H1 (cell line): ENCODE results near the gene CBFA2T2. TPM values are rescaled to one million over a fixed set of nuclear protein-coding genes. Genes with fewer than 3 reads are reported as not detected.
A peak's percentile ranks its signal among the peaks of the same experiment; 100 is the strongest.

Source experiments
- CTCF ChIA-PET: fragments of 300-600 bp; sonication (Branson Sonifier 250); formaldehyde crosslinking; loops from one replicate; lab custom pipeline; 2021; ENCODE audit not compliant: partially characterized antibody; lab: Charles Lee
- POLR2A ChIA-PET: fragments of 300-600 bp; sonication (Branson Sonifier 250); formaldehyde crosslinking; loops from one replicate; lab custom pipeline; 2021; ENCODE audit warnings: inconsistent platforms; ENCODE audit not compliant: partially characterized antibody; lab: Charles Lee
- DNase-seq, 2 experiments: peaks; one replicate each; pipeline versions ENCODE4 v3.0.0 to v3.0.0-alpha.2; 2010 to 2022; ENCODE audit warnings: low spot score in 2 of 2, low read depth in 1 of 2, mixed read lengths in 1 of 2
- FAIRE-seq: peaks from 2 replicates; lab custom pipeline; 2011; peaks lifted over from hg19 to GRCh38; lab: Jason Lieb, UNC
- H2AFZ ChIP-seq: 2 replicates; pipeline ENCODE4 v1.8.1; 2012; ENCODE audit warnings: low read length, inconsistent platforms
- H2AK5ac ChIP-seq: 2 replicates; pipeline ENCODE4 v1.6.1; 2013; ENCODE audit warnings: low read depth, low read length
- H2BK120ac ChIP-seq: replicated peaks from 2 replicates; pipeline ENCODE3; 2013; ENCODE audit warnings: low read depth, low read length, inconsistent platforms
- H2BK12ac ChIP-seq: 2 replicates; pipeline ENCODE4 v1.6.1; 2013; ENCODE audit warnings: low read depth, low read length
- H2BK15ac ChIP-seq: 2 replicates; pipeline ENCODE4 v1.6.1; 2013; ENCODE audit warnings: low read length
- H2BK20ac ChIP-seq: 2 replicates; pipeline ENCODE4 v1.6.1; 2013; ENCODE audit warnings: low read length
- H2BK5ac ChIP-seq: 2 replicates; pipeline ENCODE4 v1.6.1; 2013; ENCODE audit warnings: low read depth, low read length
- H3K14ac ChIP-seq: 2 replicates; pipeline ENCODE4 v1.6.1; 2013; ENCODE audit warnings: inconsistent platforms; ENCODE audit not compliant: insufficient read length
- H3K18ac ChIP-seq: 2 replicates; pipeline ENCODE4 v1.6.1; 2013; ENCODE audit warnings: low read length; ENCODE audit errors: extremely low read depth
- H3K23ac ChIP-seq: 2 replicates; pipeline ENCODE4 v1.6.1; 2013; ENCODE audit warnings: inconsistent platforms; ENCODE audit not compliant: insufficient read length
- H3K23me2 ChIP-seq: 2 replicates; pipeline ENCODE4 v1.6.1; 2013; ENCODE audit warnings: low read depth, low read length
- H3K27ac ChIP-seq: 2 replicates; pipeline ENCODE4 v1.6.1; 2011; ENCODE audit warnings: low read depth, low read length, inconsistent platforms
- H3K27me3 ChIP-seq, 4 experiments: replicated peaks in 1 of 4; 1 replicate in 1 of 4; 2 replicates in 3 of 4; pipeline versions ENCODE4 v1.6.1 to v1.8.1; 2011 to 2013; ENCODE audit warnings: low read length in 3 of 4, mild to moderate bottlenecking in 3 of 4, inconsistent platforms in 2 of 4, mixed read lengths in 2 of 4, moderate library complexity in 1 of 4; ENCODE audit not compliant: control insufficient read depth in 3 of 4, insufficient read depth in 3 of 4; ENCODE audit errors: extremely low read depth in 1 of 4
- H3K36me3 ChIP-seq, 4 experiments: 2 replicates each; pipeline versions ENCODE4 v1.6.1 to v1.8.1; 2011 to 2013; ENCODE audit warnings: mild to moderate bottlenecking in 4 of 4, low read length in 3 of 4, moderate library complexity in 2 of 4, control low read depth in 1 of 4, inconsistent platforms in 1 of 4; ENCODE audit not compliant: insufficient read depth in 4 of 4, control insufficient read depth in 2 of 4
- H3K4ac ChIP-seq: replicated peaks from 2 replicates; pipeline ENCODE3; 2013; ENCODE audit warnings: low read length, low read depth, mixed read lengths, inconsistent platforms; ENCODE audit not compliant: insufficient read length
- H3K4me1 ChIP-seq, 4 experiments: replicated peaks in 1 of 4; 1 replicate in 1 of 4; 2 replicates in 3 of 4; pipeline versions ENCODE4 v1.6.1 to v1.8.1; 2011 to 2013; ENCODE audit warnings: low read length in 3 of 4, inconsistent platforms in 2 of 4, mixed read lengths in 1 of 4; ENCODE audit not compliant: insufficient read depth in 4 of 4, control insufficient read depth in 3 of 4
- H3K4me2 ChIP-seq, 2 experiments: 2 replicates each; pipeline versions ENCODE4 v1.6.1 to v1.8.1; 2011 to 2013; ENCODE audit warnings: low read depth in 2 of 2, low read length in 2 of 2, control low read depth in 1 of 2, inconsistent platforms in 1 of 2, mild to moderate bottlenecking in 1 of 2; ENCODE audit not compliant: insufficient read depth in 1 of 2
- H3K4me3 ChIP-seq, 4 experiments: fragments of 200-600, 300-600 bp in 1 of 4; sonication (generic), shearing (Covaris generic), sonication (Bioruptor Twin) in 1 of 4; 2 replicates each; pipeline versions ENCODE4 v1.5.1 to v1.8.1; 2011 to 2016; ENCODE audit warnings: low read length in 4 of 4, low read depth in 3 of 4, control low read depth in 2 of 4, inconsistent platforms in 2 of 4, mild to moderate bottlenecking in 2 of 4, mixed read lengths in 1 of 4, moderate library complexity in 1 of 4; ENCODE audit not compliant: insufficient read depth in 2 of 4; ENCODE audit errors: extremely low read depth in 1 of 4
- H3K56ac ChIP-seq: replicated peaks from 2 replicates; pipeline ENCODE3; 2013; ENCODE audit warnings: low read depth, mild to moderate bottlenecking, mixed read lengths, low read length, inconsistent platforms; ENCODE audit not compliant: insufficient read length
- H3K79me1 ChIP-seq: 2 replicates; pipeline ENCODE4 v1.6.1; 2013; ENCODE audit warnings: low read depth, low read length, control low read depth
- H3K79me2 ChIP-seq, 2 experiments: 2 replicates each; pipeline versions ENCODE4 v1.6.1 to v1.8.1; 2012 to 2013; ENCODE audit warnings: low read length in 2 of 2, mild to moderate bottlenecking in 2 of 2, inconsistent platforms in 1 of 2; ENCODE audit not compliant: insufficient read depth in 2 of 2, control insufficient read depth in 1 of 2
- H3K9ac ChIP-seq, 4 experiments: replicated peaks in 1 of 4; 1 replicate in 1 of 4; 2 replicates in 3 of 4; pipeline versions ENCODE4 v1.6.1 to v1.8.1; 2011 to 2013; ENCODE audit warnings: low read depth in 3 of 4, low read length in 3 of 4, control low read depth in 2 of 4, mild to moderate bottlenecking in 2 of 4, moderate library complexity in 2 of 4, inconsistent platforms in 1 of 4; ENCODE audit errors: extremely low read depth in 1 of 4
- H3K9me3 ChIP-seq, 2 experiments: 2 replicates each; pipeline versions ENCODE4 v1.6.1 to v1.8.1; 2012 to 2013; ENCODE audit warnings: mild to moderate bottlenecking in 2 of 2, moderate library complexity in 2 of 2, control low read depth in 1 of 2, inconsistent platforms in 1 of 2, low read depth in 1 of 2, low read length in 1 of 2, mixed read lengths in 1 of 2; ENCODE audit not compliant: insufficient read depth in 2 of 2
- H4K20me1 ChIP-seq, 2 experiments: replicated peaks in 1 of 2; 2 replicates each; pipeline versions ENCODE3 to v1.8.1; 2011 to 2013; ENCODE audit warnings: inconsistent platforms in 2 of 2, low read length in 2 of 2, mild to moderate bottlenecking in 1 of 2; ENCODE audit not compliant: insufficient read depth in 2 of 2, control insufficient read depth in 1 of 2
- H4K5ac ChIP-seq: 2 replicates; pipeline ENCODE4 v1.6.1; 2013; ENCODE audit warnings: low read length, low read depth, mixed read lengths, inconsistent platforms; ENCODE audit not compliant: insufficient read length
- H4K8ac ChIP-seq: 2 replicates; pipeline ENCODE4 v1.8.0; 2013; ENCODE audit warnings: mild to moderate bottlenecking, moderate library complexity, low read length, inconsistent platforms; ENCODE audit not compliant: insufficient read depth; ENCODE audit errors: extremely low read depth
- H4K91ac ChIP-seq: replicated peaks from 2 replicates; pipeline ENCODE3; 2013; ENCODE audit warnings: low read length, mixed read lengths, inconsistent platforms; ENCODE audit not compliant: insufficient read length
- ASH2L ChIP-seq: fragments of 200-600, 300-600 bp; sonication (generic); IDR thresholded peaks from one replicate; pipeline ENCODE4 v1.7.1; 2017; ENCODE audit warnings: low read length
- CBX5 ChIP-seq: fragments of 300-800, 300-1000 bp; sonication (generic); IDR thresholded peaks from 2 replicates; pipeline ENCODE4 v1.7.1; 2016; ENCODE audit warnings: antibody characterized with exemption, low read length, low read depth
- KDM1A ChIP-seq: fragments of 200-600, 300-600 bp; sonication (generic); IDR thresholded peaks from 2 replicates; pipeline ENCODE4 v1.7.1; 2016; ENCODE audit warnings: mild to moderate bottlenecking, low read length, borderline replicate concordance
- WGBS, 2 experiments: shearing (Covaris generic) in 1 of 2; methylation state at CpG; one replicate each; pipeline versions ENCODE4 v1.1.6 to v1.1.7; 2013 to 2015; ENCODE audit warnings: low lambda C conversion rate in 2 of 2, mixed read lengths in 2 of 2, inconsistent platforms in 1 of 2, low coverage in 1 of 2, missing lambda C conversion rate in 1 of 2; ENCODE audit not compliant: insufficient replicate concordance in 2 of 2, insufficient coverage in 1 of 2, insufficient read length in 1 of 2; ENCODE audit errors: extremely low coverage in 1 of 2, missing lambda C conversion rate in 1 of 2; 5-methylcytosine and 5-hydroxymethylcytosine counted together
- polyA plus RNA-seq, 7 experiments: library from polyadenylated mRNA; depleted of rRNA in 3 of 7; stranded (reverse) in 5 of 7; unstranded in 2 of 7; fragments of >200 nt in 5 of 7; fragments of 200-250 nt in 2 of 7; gene quantifications; 1 replicate in 5 of 7; 2 replicates in 1 of 7; 4 replicates in 1 of 7; pipeline versions ENCODE4 v1.2.1 to v1.2.3, GENCODE V29; 2011 to 2013; ENCODE audit warnings: missing spikeins in 2 of 7, mixed read lengths in 2 of 7
- total RNA-seq: library from RNA; stranded (reverse); fragmentation: NEBNext Ultra II Directional; extraction: Animal tissue kit (Norgen Biotek cat#: 25700); gene quantifications from 2 replicates; pipeline ENCODE4 v1.2.1, GENCODE V29; 2021

Gene CBFA2T2
- total and polyA plus RNA-seq, 2 of the 8 experiments (the other 6 are each of a cell fraction or from before 2014, with no cell fraction given) = 11.6 to 12.9 TPM

- no peaks in the 10 kb centered on the region for H3K23me2 ChIP-seq
- H2BK120ac ChIP-seq = no peak overlapping the region
- no peaks in the 10 kb centered on the region for H3K4me1 ChIP-seq
- H2AFZ ChIP-seq = no peak overlapping the region
- WGBS, 2 experiments = 85% methylated on average over 2 of the region's 2 CpGs; no CpG with 5 or more reads in 1 of the 2 experiments
- no peak overlapping the region for H2BK20ac ChIP-seq
- H3K14ac ChIP-seq = no peak overlapping the region
- H4K8ac ChIP-seq = no peak overlapping the region
- ChIA-PET POLR2A (no interaction called here), CTCF (no interaction called here)
- no peak for DNase-seq
- no peak overlapping the region for H4K5ac ChIP-seq
- H3K79me1 ChIP-seq = no peaks in the 10 kb centered on the region; the same call in 1 of the 2 replicates
- no peak overlapping the region for H3K4me3 ChIP-seq
- no peaks in the 10 kb centered on the region for H3K27me3 ChIP-seq
- H2BK12ac ChIP-seq = no peak overlapping the region
- no peak overlapping the region for H3K18ac ChIP-seq
- no peak overlapping the region for H3K4me2 ChIP-seq
- H3K56ac ChIP-seq = no peak overlapping the region
- H2BK15ac ChIP-seq = no peak overlapping the region
- no peak overlapping the region for H4K91ac ChIP-seq
- no peak overlapping the region for H2AK5ac ChIP-seq
- FAIRE-seq = no peak
- 0 out of 7 replicates have a peak overlapping the region, but pooled peaks of 1 of the 4 experiments have one; percentile 21 for H3K9ac ChIP-seq
- no peaks in the 10 kb centered on the region for H3K9me3 ChIP-seq
- peaks cover 0 to 1% of the 10 kb centered on the region in 2 experiments for H4K20me1 ChIP-seq
- TF ChIP-seq ASH2L = no peak
- TF ChIP-seq KDM1A = no peak
- no peak for TF ChIP-seq CBX5
- no peak overlapping the region for H3K23ac ChIP-seq
- H3K27ac ChIP-seq = no peak overlapping the region
- H3K79me2 ChIP-seq = no peaks in the 10 kb centered on the region
- H2BK5ac ChIP-seq = no peak overlapping the region
- no peaks in the 10 kb centered on the region for H3K36me3 ChIP-seq
- H3K4ac ChIP-seq = no peak overlapping the region
Measured at GRCh38 chr20:33526769-33527168, 36.9 kb downstream of the CBFA2T2 start.
